PC-9 (cell line): ENCODE measurements around the gene KIF22. TPM values are rescaled to one million over a fixed set of nuclear protein-coding genes. Genes with fewer than 3 reads are reported as not detected.
"Not testable (repeated sequence)": the region's sequence is repeated elsewhere in the genome, so short reads cannot be mapped to it uniquely, and the experiment has no call there.

Experiments used
- BruUV-seq: library from RNA; stranded (reverse); fragments of 400-500 nt; replicated peaks from 2 replicates; lab custom pipeline; 2021; lab: Mats Ljungman, UMichigan
- CTCF ChIA-PET: fragments of 300-600 bp; sonication (Branson Sonifier 250); formaldehyde crosslinking; loops from one replicate; lab custom pipeline; 2022; ENCODE audit warnings: antibody characterized with exemption; lab: Charles Lee
- POLR2A ChIA-PET: fragments of 300-600 bp; sonication (Branson Sonifier 250); formaldehyde crosslinking; loops from one replicate; lab custom pipeline; 2022; ENCODE audit warnings: antibody characterized with exemption; ENCODE audit not compliant: unreplicated experiment; lab: Charles Lee
- DNase-seq, 2 experiments: peaks; one replicate each; pipeline versions ENCODE4 v3.0.0 to v3.0.0-alpha.2; 2015 to 2022; ENCODE audit warnings: mixed read lengths in 1 of 2
- H2AFZ ChIP-seq: fragments of 200-600 bp; sonication (generic); 2 replicates; pipeline ENCODE4 v1.8.1; 2017; ENCODE audit warnings: antibody characterized with exemption
- H3F3A ChIP-seq: fragments of 200-600 bp; sonication (generic); 2 replicates; pipeline ENCODE4 v1.8.1; 2017; ENCODE audit warnings: antibody characterized with exemption, mild to moderate bottlenecking, low read depth; ENCODE audit not compliant: insufficient read depth
- H3K27ac ChIP-seq: fragments of 200-600 bp; sonication (generic); 2 replicates; pipeline ENCODE4 v1.6.1; 2016; ENCODE audit warnings: mixed run types
- H3K27me3 ChIP-seq: fragments of 200-600 bp; sonication (generic); 2 replicates; pipeline ENCODE4 v1.6.1; 2016; ENCODE audit warnings: low read depth, mixed run types; ENCODE audit not compliant: insufficient read depth
- H3K36me3 ChIP-seq: fragments of 200-600 bp; sonication (generic); 2 replicates; pipeline ENCODE4 v1.6.1; 2016; ENCODE audit warnings: low read depth, mixed run types
- H3K4me1 ChIP-seq: fragments of 200-600 bp; sonication (generic); replicated peaks from 2 replicates; pipeline ENCODE4 v1.6.1; 2016; ENCODE audit warnings: mixed run types; ENCODE audit not compliant: insufficient read depth
- H3K4me2 ChIP-seq: fragments of 200-600 bp; sonication (generic); 2 replicates; pipeline ENCODE4 v1.6.1; 2017; ENCODE audit warnings: mixed run types
- H3K4me3 ChIP-seq: fragments of 200-600 bp; sonication (generic); 2 replicates; pipeline ENCODE4 v1.6.1; 2016; ENCODE audit warnings: mixed run types
- H3K79me2 ChIP-seq: fragments of 200-600 bp; sonication (generic); 2 replicates; pipeline ENCODE4 v1.6.1; 2017; ENCODE audit warnings: low read depth, mixed run types
- H3K9me2 ChIP-seq: fragments of 200-600 bp; sonication (generic); 2 replicates; pipeline ENCODE4 v1.8.1; 2017; ENCODE audit warnings: mild to moderate bottlenecking; ENCODE audit not compliant: insufficient read depth
- H3K9me3 ChIP-seq: fragments of 200-600 bp; sonication (generic); 2 replicates; pipeline ENCODE4 v1.8.1; 2016; ENCODE audit warnings: low read depth; ENCODE audit not compliant: insufficient read depth
- H4K20me1 ChIP-seq: fragments of 200-600 bp; sonication (generic); 2 replicates; pipeline ENCODE4 v1.8.1; 2017; ENCODE audit not compliant: insufficient read depth
- CTCF ChIP-seq: fragments of 200-600 bp; sonication (generic); conservative IDR thresholded peaks from 2 replicates; pipeline ENCODE4 v1.6.1; 2017; ENCODE audit warnings: mixed run types, antibody characterized with exemption, mild to moderate bottlenecking, moderate library complexity
- EZH2 ChIP-seq: fragments of 200-600 bp; sonication (generic); IDR thresholded peaks from 2 replicates; pipeline ENCODE4 v1.8.0; 2017; ENCODE audit warnings: antibody characterized with exemption, low read depth
- intact Hi-C: fragments of 100-400 bp; cut with micrococcal nuclease; formaldehyde crosslinking; loops from one replicate; pipeline ENCODE4 v1.10.0; 2022; ENCODE audit not compliant: unreplicated experiment
- total RNA-seq: library from RNA; stranded (reverse); gene quantifications from 2 replicates; pipeline ENCODE4 v1.2.3, GENCODE V29; 2021

Gene KIF22
- total RNA-seq, 1 experiment from 2014 or later = 179 TPM

DNA sequence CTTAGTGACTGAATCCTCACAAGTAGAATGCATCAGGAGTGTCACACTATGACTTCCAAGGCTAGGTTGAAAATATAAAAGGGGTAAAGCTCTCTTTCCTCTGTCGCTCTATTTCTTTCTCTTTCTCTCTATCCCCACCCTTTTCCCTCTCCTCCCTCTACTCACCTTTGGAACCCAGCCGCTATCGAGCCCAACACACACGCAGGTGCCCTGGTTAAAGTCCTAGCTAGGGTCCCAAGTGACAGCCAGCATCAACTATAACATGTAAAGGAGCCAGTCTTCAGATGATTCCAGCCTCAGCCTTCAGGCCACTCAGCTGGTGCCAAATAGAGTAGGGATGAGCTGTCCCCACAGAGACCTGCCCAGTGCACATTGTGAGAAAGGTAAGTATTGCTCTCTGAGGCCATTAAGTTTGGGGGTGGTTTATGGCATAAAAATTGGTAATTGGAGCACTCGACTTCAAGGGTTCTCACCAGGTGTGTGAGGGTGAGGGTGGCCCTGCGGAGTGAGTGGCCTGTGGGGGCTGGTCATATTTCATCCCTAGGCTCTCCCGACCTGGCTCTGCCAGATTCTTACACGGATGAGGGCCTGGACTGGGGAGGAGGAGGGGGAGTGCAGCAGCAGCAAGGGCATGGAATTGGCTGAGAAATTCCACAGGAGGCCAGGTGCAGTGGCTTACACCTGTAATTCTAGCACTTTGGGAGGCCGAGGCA, 29.8 kb upstream of the KIF22 start:
- Histone ChIP-seq H3K9me3 (no peaks in the 10 kb centered on the region), H3F3A (peaks cover 41% of the 10 kb centered on the region), H2AFZ (no peak overlapping the region), H3K27ac (no peak overlapping the region), H3K4me3 (no peak overlapping the region), H3K4me2 (no peak overlapping the region), H3K27me3 (no peaks in the 10 kb centered on the region), H3K79me2 (no peaks in the 10 kb centered on the region), H3K4me1 (peaks cover 33% of the 10 kb centered on the region), H4K20me1 (no peaks in the 10 kb centered on the region), H3K9me2 (no peaks in the 10 kb centered on the region), H3K36me3 (no peaks in the 10 kb centered on the region)
- ChIA-PET CTCF (no interaction called here), POLR2A (no interaction called here)
- DNase-seq = no peak
- no TSS peak for BruUV-seq
- TF ChIP-seq CTCF = no peak
- no peak for TF ChIP-seq EZH2
- intact Hi-C loops = no loop called here

DNA sequence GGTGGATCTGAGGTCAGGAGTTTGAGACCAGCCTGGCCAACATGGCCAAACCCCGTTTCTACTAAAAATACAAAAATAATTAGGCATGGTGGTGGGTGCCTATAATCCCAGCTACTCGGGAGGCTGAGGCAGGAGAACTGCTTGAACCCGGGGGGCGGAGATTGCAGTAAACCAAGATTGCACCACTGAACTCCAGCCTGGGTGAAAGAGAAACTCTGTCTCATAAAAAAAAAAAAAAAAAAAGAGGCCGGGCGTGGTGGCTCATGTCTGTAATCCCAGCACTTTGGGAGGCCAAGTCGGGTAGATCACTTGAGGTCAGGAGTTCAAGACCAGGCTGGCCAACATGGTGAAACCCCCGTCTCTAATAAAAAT, 29.3 kb upstream of the KIF22 start:
- H3K27me3 ChIP-seq, H3K9me2 ChIP-seq, H3K4me3 ChIP-seq, H3K4me2 ChIP-seq, DNase-seq, H4K20me1 ChIP-seq, H3K9me3 ChIP-seq, intact Hi-C loops, H3K36me3 ChIP-seq, H3K79me2 ChIP-seq, BruUV-seq, POLR2A ChIA-PET, H3K27ac ChIP-seq, H2AFZ ChIP-seq: not testable (repeated sequence)
- H3K4me1 ChIP-seq = peaks cover 36% of the 10 kb centered on the region
- CTCF ChIA-PET = interaction anchor here (1.0 kb wide), 1 partner anchor 20 kb away, joined by 3 read pairs; no protein-coding TSS in a partner anchor
- peaks cover 44% of the 10 kb centered on the region for H3F3A ChIP-seq

DNA sequence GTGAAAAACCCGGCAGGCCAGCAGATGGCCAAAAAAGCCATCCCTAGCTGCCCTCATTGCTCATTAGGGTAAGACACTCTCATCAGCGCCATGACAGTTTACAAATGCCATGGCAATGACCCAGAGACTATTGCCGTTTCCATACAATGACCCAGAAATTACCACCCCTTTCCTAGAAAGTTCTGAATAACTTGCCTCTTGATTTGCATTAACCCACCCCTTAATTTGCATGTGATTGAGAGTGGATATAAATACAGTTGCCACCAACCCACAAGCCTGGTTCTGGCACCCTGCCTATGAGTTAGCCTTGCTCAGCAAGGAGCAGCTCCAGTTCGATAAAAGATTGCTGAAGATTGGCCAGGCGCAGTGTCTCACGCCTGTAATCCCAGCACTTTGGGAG, 28.7 kb upstream of the KIF22 start:
- TF ChIP-seq CTCF (no peak), EZH2 (no peak)
- no peak overlapping the region for H3K27ac ChIP-seq
- no peak overlapping the region for H3K4me2 ChIP-seq
- no peaks in the 10 kb centered on the region for H4K20me1 ChIP-seq
- intact Hi-C loops = no loop called here
- POLR2A ChIA-PET = no interaction called here
- H3K4me3 ChIP-seq = no peak overlapping the region
- BruUV-seq = no TSS peak
- H3K27me3 ChIP-seq = no peaks in the 10 kb centered on the region
- no peak overlapping the region for H2AFZ ChIP-seq
- H3F3A ChIP-seq = peaks cover 42% of the 10 kb centered on the region
- no peaks in the 10 kb centered on the region for H3K9me3 ChIP-seq
- no peak for DNase-seq
- no peaks in the 10 kb centered on the region for H3K36me3 ChIP-seq
- no peaks in the 10 kb centered on the region for H3K9me2 ChIP-seq
- H3K79me2 ChIP-seq = no peaks in the 10 kb centered on the region
- CTCF ChIA-PET = interaction anchor here (0.6 to 1.0 kb wide), 2 partner anchors 20 to 28 kb away, joined by 3 to 4 read pairs; no protein-coding TSS in a partner anchor
- H3K4me1 ChIP-seq = peaks cover 36% of the 10 kb centered on the region

DNA sequence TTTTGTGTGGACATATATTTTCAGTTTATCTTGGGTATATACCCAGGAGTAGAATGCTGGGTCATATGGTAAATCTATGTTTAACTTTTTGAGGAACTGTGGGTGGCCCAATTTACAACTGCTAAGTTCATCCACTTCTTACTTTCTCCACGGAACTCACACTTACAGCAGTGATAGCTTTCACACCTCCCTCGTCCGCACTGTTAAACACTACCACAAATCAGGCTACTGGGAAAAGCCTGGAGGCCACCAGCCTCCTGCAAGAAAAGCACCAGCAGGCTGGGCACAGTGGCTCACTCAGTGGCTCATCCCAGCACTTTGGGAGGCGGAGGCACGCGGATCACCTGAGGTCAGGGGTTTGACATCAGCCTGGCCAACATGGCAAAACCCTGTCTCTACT, 27.2 kb upstream of the KIF22 start:
- CTCF ChIA-PET = no interaction called here
- H3K27me3 ChIP-seq = no peaks in the 10 kb centered on the region
- no peaks in the 10 kb centered on the region for H3K9me2 ChIP-seq
- peaks cover 29% of the 10 kb centered on the region for H3F3A ChIP-seq
- no peak overlapping the region for H3K27ac ChIP-seq
- no peak for DNase-seq
- intact Hi-C loops = no loop called here
- no peak overlapping the region for H2AFZ ChIP-seq
- no peaks in the 10 kb centered on the region for H4K20me1 ChIP-seq
- H3K9me3 ChIP-seq = no peaks in the 10 kb centered on the region
- peaks cover 31% of the 10 kb centered on the region for H3K4me1 ChIP-seq
- H3K36me3 ChIP-seq = no peaks in the 10 kb centered on the region
- no peak overlapping the region for H3K4me2 ChIP-seq
- POLR2A ChIA-PET = no interaction called here
- H3K79me2 ChIP-seq = no peaks in the 10 kb centered on the region
- no TSS peak for BruUV-seq
- TF ChIP-seq CTCF (no peak), EZH2 (no peak)
- H3K4me3 ChIP-seq = no peak overlapping the region
